ENCODE data around the gene ASCL1. TPM values are rescaled to one million over a fixed set of nuclear protein-coding genes. Genes with fewer than 3 reads are reported as not detected.

The ASCL1 gene
- polyA plus RNA-seq, 4 donors = 0.06 to 5.6 TPM; not detected in 2

DNA sequence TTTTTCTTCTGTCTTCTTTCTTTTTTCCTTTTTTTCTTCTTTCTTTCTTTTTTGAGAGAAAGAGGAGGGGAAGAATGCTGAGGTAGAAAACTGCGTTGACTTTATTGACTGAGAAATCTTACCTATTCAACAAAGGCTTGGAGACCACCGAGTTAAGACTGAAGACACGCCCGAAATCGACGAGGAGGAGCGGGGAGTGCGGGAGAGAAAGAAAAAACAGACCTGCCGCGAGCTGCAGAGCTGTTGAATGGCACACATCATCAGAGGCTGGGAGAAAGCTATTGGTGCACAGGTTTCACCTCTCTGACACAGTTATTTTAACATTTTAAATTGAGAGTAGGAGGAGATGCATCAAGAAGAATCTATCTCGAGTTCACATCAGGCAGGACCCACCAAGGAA is 5.1 kb downstream of the ASCL1 start:
- Histone ChIP-seq H3K4me3 (ENCODE audit: low read depth in 1 of 3, low read length in 3 of 3) (no peak overlapping the region), H3K27ac (ENCODE audit: low read depth in 1 of 3, low read length in 2 of 3) (no peak overlapping the region), H3K36me3 (ENCODE audit: control insufficient read depth in 3 of 3, insufficient read depth in 2 of 3, low read depth in 1 of 3, low read length in 3 of 3) (no peaks in the 10 kb centered on the region), H3K4me1 (ENCODE audit: control insufficient read depth in 3 of 3, insufficient read depth in 2 of 3, low read depth in 1 of 3, low read length in 2 of 3) (peaks cover 0 to 16% (median 0%) of the 10 kb centered on the region in 3 donors), H3K27me3 (ENCODE audit: control insufficient read depth in 3 of 3, insufficient read depth in 3 of 3, low read length in 3 of 3) (peaks cover 13 to 95% (median 49%) of the 10 kb centered on the region in 3 donors), H3K9me3 (ENCODE audit: control insufficient read depth in 2 of 2, insufficient read depth in 1 of 2, low read depth in 1 of 2, low read length in 1 of 2) (peaks cover 0 to 7% of the 10 kb centered on the region in 2 donors)
- FAIRE-seq (no peak), DNase-seq (no peak)
- WGBS, 3 donors = 3 to 14% (median 9%) methylated on average over 11 of the region's 11 CpGs

DNA sequence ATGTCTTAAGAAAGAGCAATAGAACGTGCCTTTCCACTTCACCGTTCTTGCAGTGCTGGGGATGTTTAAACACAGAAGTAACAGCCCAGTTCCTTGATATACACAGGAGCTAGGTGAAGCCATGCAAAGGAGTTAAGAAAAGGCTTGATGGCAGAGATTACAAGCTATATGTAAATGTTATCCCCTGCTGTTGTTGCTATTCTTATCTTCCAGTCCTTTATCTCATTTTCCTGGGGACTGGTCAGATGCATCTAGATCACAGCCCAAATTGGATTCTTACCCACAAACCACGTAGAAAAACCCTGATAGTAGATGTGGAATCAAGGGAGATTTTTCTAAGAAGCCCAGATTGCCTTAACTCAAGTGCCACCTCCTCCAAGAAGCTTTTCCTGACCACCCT is 5.5 kb downstream of the ASCL1 start:
- WGBS, 3 donors = 5 to 11% (median 7%) methylated on average over 3 of the region's 3 CpGs
- no peak for FAIRE-seq
- peaks cover 8 to 95% (median 45%) of the 10 kb centered on the region in 3 donors for H3K27me3 ChIP-seq (ENCODE audit: control insufficient read depth in 3 of 3, insufficient read depth in 3 of 3, low read length in 3 of 3)

DNA sequence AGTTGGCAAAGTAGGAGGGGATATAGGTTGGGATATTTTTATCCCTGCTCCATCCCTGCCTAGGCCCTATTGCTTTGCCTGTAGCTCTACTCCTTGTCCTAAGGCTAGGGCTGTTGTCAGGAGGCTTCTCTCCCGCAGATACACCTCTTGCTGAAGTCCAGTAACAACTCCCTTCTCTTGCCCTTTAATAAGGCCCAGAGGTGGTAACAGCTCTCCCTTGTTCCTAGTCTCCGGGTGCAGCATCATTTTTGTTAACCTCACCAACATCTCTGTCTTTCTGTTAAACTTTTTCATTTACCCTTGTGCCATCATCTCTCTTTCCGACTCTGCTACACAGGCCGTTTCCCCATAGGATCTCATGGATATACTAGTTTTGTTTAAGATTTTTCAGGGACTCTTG is 6.3 kb downstream of the ASCL1 start:
- no peak overlapping the region for H3K27ac ChIP-seq (ENCODE audit: low read depth in 1 of 3, low read length in 2 of 3)
- 47 to 54% (median 47%) methylated on average over 4 of the region's 4 CpGs for WGBS, 3 donors
- no peak for FAIRE-seq

More for the DNA sequence above, 5.5 kb downstream of the ASCL1 start:
- Histone ChIP-seq H3K4me3 (ENCODE audit: low read depth in 1 of 3, low read length in 3 of 3) (no peak overlapping the region), H3K4me1 (ENCODE audit: control insufficient read depth in 3 of 3, insufficient read depth in 2 of 3, low read depth in 1 of 3, low read length in 2 of 3) (peaks cover 0 to 13% (median 0%) of the 10 kb centered on the region in 3 donors), H3K27ac (ENCODE audit: low read depth in 1 of 3, low read length in 2 of 3) (no peak overlapping the region), H3K36me3 (ENCODE audit: control insufficient read depth in 3 of 3, insufficient read depth in 2 of 3, low read depth in 1 of 3, low read length in 3 of 3) (no peaks in the 10 kb centered on the region), H3K9me3 (ENCODE audit: control insufficient read depth in 2 of 2, insufficient read depth in 1 of 2, low read depth in 1 of 2, low read length in 1 of 2) (peaks cover 0 to 7% of the 10 kb centered on the region in 2 donors)
- DNase-seq = no peak

DNA sequence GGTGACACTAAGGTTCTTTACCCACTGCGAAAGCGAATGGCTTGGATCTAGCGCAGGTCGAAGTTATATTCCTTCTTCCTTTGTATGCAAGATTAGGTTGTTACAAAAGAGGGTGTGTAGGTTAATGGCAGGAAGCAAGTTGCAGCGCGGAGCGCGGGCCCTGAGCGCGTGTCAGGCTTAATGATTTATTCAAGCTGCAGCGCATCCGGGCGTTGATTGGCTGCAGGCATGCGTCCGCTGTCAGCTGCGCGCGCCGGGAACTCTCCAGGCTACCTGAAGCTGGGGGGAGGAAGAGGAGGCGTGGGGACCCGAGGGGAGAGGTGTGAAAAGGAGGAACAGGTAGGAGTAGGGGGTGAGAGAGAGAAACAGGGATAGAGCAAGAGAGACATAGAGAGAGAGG is 7.4 kb downstream of the ASCL1 start:
- FAIRE-seq (no peak), DNase-seq (peak; percentile 43 to 85)
- Histone ChIP-seq H3K27ac (ENCODE audit: low read depth in 1 of 3, low read length in 2 of 3) (no peak overlapping the region), H3K27me3 (ENCODE audit: control insufficient read depth in 3 of 3, insufficient read depth in 3 of 3, low read length in 3 of 3) (peaks cover 6 to 87% (median 35%) of the 10 kb centered on the region in 3 donors), H3K36me3 (ENCODE audit: control insufficient read depth in 3 of 3, insufficient read depth in 2 of 3, low read depth in 1 of 3, low read length in 3 of 3) (no peaks in the 10 kb centered on the region), H3K4me1 (ENCODE audit: control insufficient read depth in 3 of 3, insufficient read depth in 2 of 3, low read depth in 1 of 3, low read length in 2 of 3) (peaks cover 0 to 13% (median 0%) of the 10 kb centered on the region in 3 donors), H3K4me3 (ENCODE audit: low read depth in 1 of 3, low read length in 3 of 3) (peak overlapping the region in 1 of 3 donors; percentile 3), H3K9me3 (ENCODE audit: control insufficient read depth in 2 of 2, insufficient read depth in 1 of 2, low read depth in 1 of 2, low read length in 1 of 2) (peaks cover 0 to 7% of the 10 kb centered on the region in 2 donors)
- 2 to 4% (median 3%) methylated on average over 21 of the region's 21 CpGs for WGBS, 3 donors

More for the DNA sequence above, 6.3 kb downstream of the ASCL1 start:
- H3K9me3 ChIP-seq (ENCODE audit: control insufficient read depth in 2 of 2, insufficient read depth in 1 of 2, low read depth in 1 of 2, low read length in 1 of 2) = peaks cover 0 to 7% of the 10 kb centered on the region in 2 donors
- no peak overlapping the region for H3K4me3 ChIP-seq (ENCODE audit: low read depth in 1 of 3, low read length in 3 of 3)
- DNase-seq = no peak
- H3K4me1 ChIP-seq (ENCODE audit: control insufficient read depth in 3 of 3, insufficient read depth in 2 of 3, low read depth in 1 of 3, low read length in 2 of 3) = peaks cover 0 to 13% (median 0%) of the 10 kb centered on the region in 3 donors
- H3K36me3 ChIP-seq (ENCODE audit: control insufficient read depth in 3 of 3, insufficient read depth in 2 of 3, low read depth in 1 of 3, low read length in 3 of 3) = no peaks in the 10 kb centered on the region
- H3K27me3 ChIP-seq (ENCODE audit: control insufficient read depth in 3 of 3, insufficient read depth in 3 of 3, low read length in 3 of 3) = peaks cover 6 to 91% (median 43%) of the 10 kb centered on the region in 3 donors

DNA sequence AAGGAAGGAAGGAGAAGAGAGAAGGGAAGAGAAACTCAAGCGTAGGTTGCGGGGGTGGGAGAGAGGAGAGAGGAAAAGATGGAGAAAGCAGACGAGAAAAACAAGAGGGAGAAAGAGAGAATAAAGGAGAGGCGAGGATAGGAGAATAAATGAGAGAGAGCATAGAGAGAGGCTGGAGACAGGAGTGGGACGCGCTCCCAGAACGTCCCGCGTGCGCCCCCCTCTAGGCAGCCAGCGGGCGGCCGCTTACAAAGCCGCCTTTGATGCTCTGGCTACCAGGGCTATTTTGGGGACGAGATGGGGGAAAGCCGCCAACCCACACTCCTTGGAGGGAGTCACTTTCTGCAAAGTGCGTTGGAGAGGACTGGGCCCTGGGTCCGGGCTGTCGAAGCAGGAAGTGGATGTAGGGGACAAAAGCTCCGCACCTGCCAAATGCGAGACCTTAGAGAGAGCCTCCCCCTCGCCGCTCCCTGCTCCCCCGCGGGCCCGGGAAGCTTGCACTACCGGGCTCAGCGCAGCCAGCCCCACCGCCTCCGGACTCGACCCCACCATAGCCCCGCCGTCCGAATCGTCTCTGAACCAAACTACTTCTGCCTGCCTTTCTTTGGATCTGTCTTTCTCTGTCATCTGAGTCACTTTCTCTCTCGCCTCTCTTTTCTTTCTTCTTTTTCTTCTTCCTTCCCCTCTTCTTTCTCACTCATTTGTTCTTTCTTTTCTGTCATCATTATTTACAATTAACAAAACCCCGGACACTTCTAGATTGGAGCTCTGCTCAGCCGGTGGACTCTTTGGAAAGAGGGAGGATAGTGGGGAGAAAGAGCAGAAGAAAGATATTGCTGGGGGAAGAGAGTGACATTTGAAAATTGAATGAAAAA is 8.0 kb downstream of the ASCL1 start:
- Histone ChIP-seq H3K27me3 (ENCODE audit: control insufficient read depth in 3 of 3, insufficient read depth in 3 of 3, low read length in 3 of 3) (peaks cover 6 to 81% (median 35%) of the 10 kb centered on the region in 3 donors), H3K9me3 (ENCODE audit: control insufficient read depth in 2 of 2, insufficient read depth in 1 of 2, low read depth in 1 of 2, low read length in 1 of 2) (peaks cover 0 to 7% of the 10 kb centered on the region in 2 donors), H3K36me3 (ENCODE audit: control insufficient read depth in 3 of 3, insufficient read depth in 2 of 3, low read depth in 1 of 3, low read length in 3 of 3) (no peaks in the 10 kb centered on the region), H3K4me3 (ENCODE audit: low read depth in 1 of 3, low read length in 3 of 3) (peak overlapping the region in 1 of 3 donors; percentile 3), H3K4me1 (ENCODE audit: control insufficient read depth in 3 of 3, insufficient read depth in 2 of 3, low read depth in 1 of 3, low read length in 2 of 3) (peaks cover 0 to 13% (median 0%) of the 10 kb centered on the region in 3 donors), H3K27ac (ENCODE audit: low read depth in 1 of 3, low read length in 2 of 3) (no peak overlapping the region)
- DNase-seq (no peak), FAIRE-seq (no peak)
- WGBS, 3 donors = 4 to 10% (median 7%) methylated on average over 37 to 38 of the region's 38 CpGs

DNA sequence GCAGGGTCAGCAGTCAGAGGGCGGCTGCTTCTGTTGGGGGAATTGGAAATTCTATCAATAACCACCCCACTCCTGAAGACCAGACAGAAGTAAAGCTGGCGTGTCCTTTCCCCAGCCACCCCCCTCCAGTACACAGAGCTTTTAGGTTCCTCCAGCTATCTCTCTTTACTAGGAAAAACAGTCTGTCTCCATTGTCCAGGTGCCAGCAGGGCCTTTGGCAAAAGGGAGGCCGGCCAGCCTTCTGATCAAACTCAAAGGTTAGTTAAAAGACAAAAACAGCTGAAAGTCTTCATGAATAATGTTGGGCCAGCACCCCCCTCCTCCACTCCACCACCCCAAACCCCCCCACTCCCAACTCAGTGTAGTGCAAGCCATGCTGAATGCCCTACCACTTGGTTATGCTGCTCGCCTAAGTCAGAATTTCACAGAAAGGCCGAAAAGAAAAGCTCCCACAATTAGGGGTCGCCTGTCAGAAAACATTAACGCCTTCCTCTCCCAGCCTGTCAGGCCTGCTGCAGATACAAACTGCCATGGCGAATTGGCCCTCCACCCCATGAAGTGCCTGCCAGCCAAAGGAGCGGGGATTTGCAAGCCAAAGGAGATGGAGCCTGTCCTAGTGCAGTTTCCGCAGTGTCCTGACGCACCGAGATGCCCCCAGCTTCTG is 8.9 kb downstream of the ASCL1 start:
- Histone ChIP-seq H3K27me3 (ENCODE audit: control insufficient read depth in 3 of 3, insufficient read depth in 3 of 3, low read length in 3 of 3) (peaks cover 4 to 78% (median 33%) of the 10 kb centered on the region in 3 donors), H3K4me1 (ENCODE audit: control insufficient read depth in 3 of 3, insufficient read depth in 2 of 3, low read depth in 1 of 3, low read length in 2 of 3) (peaks cover 0 to 13% (median 0%) of the 10 kb centered on the region in 3 donors), H3K36me3 (ENCODE audit: control insufficient read depth in 3 of 3, insufficient read depth in 2 of 3, low read depth in 1 of 3, low read length in 3 of 3) (no peaks in the 10 kb centered on the region), H3K4me3 (ENCODE audit: low read depth in 1 of 3, low read length in 3 of 3) (no peak overlapping the region), H3K27ac (ENCODE audit: low read depth in 1 of 3, low read length in 2 of 3) (no peak overlapping the region), H3K9me3 (ENCODE audit: control insufficient read depth in 2 of 2, insufficient read depth in 1 of 2, low read depth in 1 of 2, low read length in 1 of 2) (peaks cover 0 to 7% of the 10 kb centered on the region in 2 donors)
- DNase-seq = no peak
- no peak for FAIRE-seq
- 16 to 36% (median 30%) methylated on average over 12 of the region's 12 CpGs for WGBS, 3 donors

DNA sequence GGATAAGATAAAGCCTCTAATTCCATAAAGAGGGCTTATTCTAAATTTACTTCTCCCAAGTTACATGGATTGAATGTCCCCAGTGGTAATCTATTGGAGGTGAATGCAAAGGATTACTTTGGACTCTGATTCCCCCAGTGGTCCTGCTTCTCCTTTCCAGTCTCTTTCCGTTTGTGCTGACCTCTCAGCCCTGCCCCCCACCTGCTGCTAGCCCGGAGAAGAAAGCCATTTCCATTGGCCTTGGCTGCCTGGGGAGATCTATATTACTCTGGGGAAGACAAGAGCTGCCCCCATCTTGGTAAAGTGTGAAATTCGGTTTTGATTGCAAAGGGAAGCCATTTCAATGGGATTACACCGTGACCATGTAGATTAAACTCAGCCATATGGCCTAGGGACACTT is 13.3 kb downstream of the ASCL1 start:
- Histone ChIP-seq H3K27me3 (ENCODE audit: control insufficient read depth in 3 of 3, insufficient read depth in 3 of 3, low read length in 3 of 3) (peaks cover 0 to 53% (median 12%) of the 10 kb centered on the region in 3 donors), H3K9me3 (ENCODE audit: control insufficient read depth in 2 of 2, insufficient read depth in 1 of 2, low read depth in 1 of 2, low read length in 1 of 2) (no peaks in the 10 kb centered on the region), H3K27ac (ENCODE audit: low read depth in 1 of 3, low read length in 2 of 3) (no peak overlapping the region), H3K4me1 (ENCODE audit: control insufficient read depth in 3 of 3, insufficient read depth in 2 of 3, low read depth in 1 of 3, low read length in 2 of 3) (peaks cover 0 to 2% (median 0%) of the 10 kb centered on the region in 3 donors), H3K4me3 (ENCODE audit: low read depth in 1 of 3, low read length in 3 of 3) (no peak overlapping the region), H3K36me3 (ENCODE audit: control insufficient read depth in 3 of 3, insufficient read depth in 2 of 3, low read depth in 1 of 3, low read length in 3 of 3) (no peaks in the 10 kb centered on the region)
- FAIRE-seq (no peak), DNase-seq (no peak)
- WGBS, 3 donors = 12 to 17% (median 17%) methylated on average over 4 of the region's 4 CpGs

DNA sequence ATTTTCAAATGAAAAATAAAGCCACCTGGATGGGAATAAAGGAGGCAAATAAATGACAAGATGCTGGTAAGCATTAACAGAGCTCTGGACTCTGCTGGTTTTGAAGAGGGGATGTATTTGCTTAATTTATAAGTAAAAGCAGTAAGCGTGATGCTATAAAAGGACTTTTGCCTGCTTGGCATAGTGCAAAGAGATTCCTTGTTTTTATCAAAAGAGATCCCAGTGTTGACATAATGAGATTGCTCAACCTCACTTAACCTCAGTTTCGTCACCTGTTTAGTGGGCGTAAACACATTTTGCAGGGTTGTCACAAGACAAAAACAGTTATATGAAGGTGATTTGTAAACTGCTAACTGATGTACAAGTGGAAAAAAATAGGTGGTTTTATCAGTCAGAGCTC is 13.8 kb downstream of the ASCL1 start:
- 32 to 67% (median 46%) methylated on average over 3 of the region's 3 CpGs for WGBS, 3 donors
- H3K27me3 ChIP-seq (ENCODE audit: control insufficient read depth in 3 of 3, insufficient read depth in 3 of 3, low read length in 3 of 3) = peaks cover 0 to 52% (median 8%) of the 10 kb centered on the region in 3 donors
- H3K36me3 ChIP-seq (ENCODE audit: control insufficient read depth in 3 of 3, insufficient read depth in 2 of 3, low read depth in 1 of 3, low read length in 3 of 3) = no peaks in the 10 kb centered on the region
- FAIRE-seq (no peak), DNase-seq (no peak)
- no peaks in the 10 kb centered on the region for H3K9me3 ChIP-seq (ENCODE audit: control insufficient read depth in 2 of 2, insufficient read depth in 1 of 2, low read depth in 1 of 2, low read length in 1 of 2)
- H3K27ac ChIP-seq (ENCODE audit: low read depth in 1 of 3, low read length in 2 of 3) = no peak overlapping the region
- H3K4me1 ChIP-seq (ENCODE audit: control insufficient read depth in 3 of 3, insufficient read depth in 2 of 3, low read depth in 1 of 3, low read length in 2 of 3) = no peaks in the 10 kb centered on the region
- H3K4me3 ChIP-seq (ENCODE audit: low read depth in 1 of 3, low read length in 3 of 3) = no peak overlapping the region

Measured in small intestine (tissue), 7 donors.